Stimulated activated CD8-positive, alpha-beta memory T cell treated with anti-CD3 and anti-CD28 coated beads, Interleukin-7, amount 100 ng/mL, for 4 hours (primary cell): ENCODE results near the gene LEFTY2.
"Not testable (repeated sequence)": the region's sequence is repeated elsewhere in the genome, so short reads cannot be mapped to it uniquely, and the experiment has no call there.

Source experiments
- DNase-seq, 2 donors: peaks; one replicate each; pipeline ENCODE4 v3.0.0-alpha.2; 2020; ENCODE audit warnings: low read depth in 2 of 2

The LEFTY2 gene

DNA sequence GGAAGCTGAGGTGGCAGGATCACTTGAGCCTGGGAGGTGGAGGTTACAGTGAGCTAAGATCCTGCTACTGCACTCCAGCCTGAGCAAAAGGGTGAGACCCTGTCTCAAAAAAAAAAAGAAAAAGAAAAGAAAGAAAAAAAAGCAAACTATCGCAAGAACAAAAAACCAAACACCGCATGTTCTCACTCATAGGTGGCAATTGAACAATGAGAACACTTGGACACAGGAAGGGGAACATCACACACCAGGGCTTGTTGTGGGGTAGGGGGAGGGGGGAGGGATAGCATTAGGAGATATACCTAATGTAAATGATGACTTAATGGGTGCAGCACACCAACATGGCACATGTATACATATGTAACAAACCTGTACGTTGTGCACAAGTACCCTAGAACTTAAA lies 11.6 kb downstream of the LEFTY2 start:
- DNase-seq: not testable (repeated sequence)

DNA sequence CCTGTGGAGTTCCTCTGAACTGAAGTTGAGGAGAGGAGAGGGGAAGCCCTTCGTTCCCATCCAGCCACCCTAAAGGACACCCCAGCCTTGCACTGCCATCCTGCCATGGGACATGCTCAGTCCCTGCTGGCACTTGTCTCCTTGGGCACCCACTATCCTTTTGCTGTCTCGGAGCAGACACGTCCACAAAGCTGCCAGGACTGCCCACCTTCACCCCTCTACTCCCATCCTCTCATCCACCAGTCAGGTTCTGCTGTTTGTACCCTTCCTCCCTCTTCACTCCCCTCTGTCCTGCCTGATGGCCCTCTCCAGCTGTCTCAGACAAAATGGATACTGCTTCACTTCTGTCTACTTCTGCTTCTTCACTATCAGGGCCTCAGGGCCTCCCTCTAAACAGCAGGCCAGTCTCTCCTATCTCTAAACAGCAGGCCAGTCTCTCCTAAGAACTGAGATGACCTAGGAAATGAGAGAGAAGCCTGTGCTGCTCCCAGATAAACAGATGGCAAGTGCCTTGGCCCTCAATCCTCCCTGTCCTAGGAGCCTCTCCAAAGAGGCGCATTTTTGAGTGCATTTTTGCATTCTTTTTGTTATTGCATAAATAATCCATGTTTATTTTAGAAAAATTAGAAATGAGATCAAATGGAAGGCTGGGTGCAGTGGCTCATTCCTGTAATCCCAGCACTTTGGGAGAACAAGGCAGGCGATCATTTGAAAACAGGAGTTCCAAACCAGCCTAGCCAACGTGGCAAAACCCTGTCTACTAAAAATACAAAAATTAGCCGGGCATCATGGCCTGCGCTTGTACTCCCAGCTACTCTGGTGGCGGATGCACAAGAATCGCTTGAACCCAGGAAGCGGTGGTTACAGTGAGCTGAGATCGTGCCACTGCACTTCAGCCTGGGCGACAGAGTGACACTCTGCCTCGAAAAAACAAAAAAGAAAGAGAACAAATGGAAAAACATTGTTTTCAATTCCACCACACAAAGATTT lies 12.5 kb downstream of the LEFTY2 start:
- DNase-seq: no peak

DNA sequence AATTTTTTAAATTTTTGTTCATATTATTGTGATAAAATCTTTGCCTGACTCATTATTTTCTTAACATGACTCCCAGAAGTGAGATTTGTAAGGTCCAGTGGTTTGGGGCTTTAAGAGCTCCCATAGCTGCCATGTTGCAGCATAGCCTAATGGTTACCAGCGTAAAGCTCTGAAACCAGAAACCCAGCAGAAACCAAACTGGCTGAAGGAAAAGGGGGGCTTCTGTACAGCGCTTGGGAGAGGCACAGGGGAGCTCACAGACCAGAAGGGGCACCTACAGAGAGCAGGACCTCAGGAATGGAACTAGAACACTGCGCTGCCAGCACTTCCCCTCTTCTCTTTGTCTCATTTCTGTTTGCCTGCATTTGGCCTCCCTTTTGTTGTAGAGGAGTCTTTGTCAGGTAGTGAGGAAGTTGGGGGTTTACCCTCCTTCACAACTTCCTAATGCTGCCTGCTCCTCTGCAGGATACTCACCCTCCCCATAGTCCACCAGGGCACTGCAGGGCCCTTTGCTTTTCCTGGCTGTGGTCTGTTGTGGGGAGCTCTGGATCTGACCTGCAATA lies 14.4 kb downstream of the LEFTY2 start:
- DNase-seq: no peak

DNA sequence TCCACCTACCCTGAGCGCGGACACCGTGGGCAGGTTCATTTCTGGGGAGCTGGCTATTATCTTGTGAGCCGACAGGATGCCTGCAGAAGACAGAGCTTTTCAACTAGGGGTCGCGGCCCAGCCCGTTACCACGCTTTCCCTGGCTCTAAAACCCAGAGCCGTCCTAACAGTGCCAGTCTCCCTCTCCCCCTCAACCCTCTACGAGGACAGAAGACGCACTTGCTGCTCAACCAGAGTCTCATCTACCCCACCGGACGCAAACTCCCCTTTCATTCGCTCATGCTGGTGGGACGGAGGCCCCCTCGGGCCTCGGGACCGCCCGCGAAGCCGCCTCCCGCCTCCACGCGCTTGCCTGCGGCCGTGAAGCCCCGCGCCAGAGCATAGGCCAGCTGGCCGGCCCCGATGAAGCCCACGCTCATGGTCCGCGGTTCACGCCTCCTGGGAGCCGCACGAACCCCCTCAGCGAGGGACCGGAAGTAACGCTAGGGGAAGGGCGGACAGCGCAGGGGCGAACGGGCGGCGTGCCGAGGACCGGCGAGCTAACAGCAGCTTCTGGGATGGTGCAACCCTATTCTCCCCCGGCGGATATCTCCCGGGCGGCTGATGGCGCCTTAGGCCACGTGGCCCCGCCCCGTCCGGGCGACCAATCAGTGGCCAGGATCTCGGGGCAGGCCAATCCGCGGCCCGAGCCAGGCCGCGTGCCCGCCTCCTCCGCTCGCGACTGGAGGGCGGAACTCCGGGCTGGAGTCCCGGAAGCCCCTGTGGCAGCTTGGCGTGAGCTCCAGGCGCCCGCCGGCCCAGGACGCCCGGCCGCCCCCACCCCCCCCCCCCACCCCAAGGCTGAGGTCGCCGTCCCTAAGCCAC lies 17.1 kb downstream of the LEFTY2 start, which contains the start of gene PYCR2:
Gene PYCR2 (minus strand): TSS at position 559 of the 864 bp plus-strand sequence. CDS start 140 bp downstream, at position 419.
- DNase-seq: peak; percentile 79 to 91

DNA sequence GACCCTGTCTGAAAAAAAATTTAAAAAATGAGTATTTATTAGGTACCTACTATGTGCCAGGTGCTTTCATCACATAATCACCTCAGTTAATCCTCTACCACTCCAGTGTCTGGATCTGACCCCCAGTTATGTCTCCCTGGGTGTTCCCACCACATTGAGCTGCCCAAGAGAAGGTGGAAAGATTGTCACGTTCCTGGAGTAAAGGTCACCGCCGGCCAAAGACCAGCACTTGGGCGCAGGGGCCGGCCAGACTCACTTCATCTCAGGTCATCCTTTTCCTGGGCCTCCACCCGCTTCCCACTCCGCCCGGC lies 17.7 kb downstream of the LEFTY2 start:
- DNase-seq: no peak

DNA sequence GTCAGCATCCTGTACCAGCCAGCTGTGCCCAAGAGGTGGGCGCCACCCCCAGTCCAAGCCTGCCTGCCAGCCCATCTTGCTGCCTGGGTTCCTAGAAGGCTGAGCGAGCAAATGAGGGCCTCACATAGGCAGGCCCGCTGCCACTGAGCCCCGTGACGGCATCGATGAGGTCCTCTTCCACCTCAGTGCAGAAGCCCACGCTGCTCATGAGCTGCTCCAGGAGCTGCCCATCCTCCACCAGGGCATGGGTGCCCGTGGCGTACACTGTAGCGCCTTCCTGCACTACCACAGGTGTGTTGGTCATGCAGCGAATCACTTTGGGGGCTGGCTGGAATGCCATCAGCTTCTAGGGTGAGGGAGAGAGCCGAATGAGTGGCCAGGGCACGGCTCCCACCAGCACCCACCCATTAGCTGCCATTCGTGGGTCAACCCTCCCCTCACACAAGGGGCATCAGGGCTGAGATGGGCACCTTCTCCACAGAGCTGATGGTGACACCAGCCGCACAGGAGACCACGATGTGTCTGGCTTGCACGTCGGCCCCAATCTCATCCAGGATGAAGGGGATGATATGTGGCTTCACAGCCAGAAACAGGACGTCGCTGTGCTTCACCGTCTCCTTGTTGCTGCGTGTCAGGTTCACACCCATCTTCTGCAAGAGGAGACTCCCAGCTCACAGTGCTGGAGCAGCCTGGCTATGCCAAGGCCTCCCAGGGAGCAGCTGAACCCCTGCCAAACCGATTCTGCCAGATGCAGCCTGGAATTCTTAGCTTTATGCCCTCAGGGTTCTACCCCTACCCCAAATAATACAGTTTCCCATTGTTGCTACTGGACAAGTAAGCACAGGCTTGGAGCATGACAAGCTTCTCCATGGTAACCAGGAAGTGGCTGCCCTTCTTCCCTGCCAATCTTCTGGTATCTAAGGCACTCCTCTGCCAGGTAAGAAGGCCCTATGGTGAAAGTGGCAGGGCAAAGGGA lies 19.0 kb downstream of the LEFTY2 start:
- no peak for DNase-seq

DNA sequence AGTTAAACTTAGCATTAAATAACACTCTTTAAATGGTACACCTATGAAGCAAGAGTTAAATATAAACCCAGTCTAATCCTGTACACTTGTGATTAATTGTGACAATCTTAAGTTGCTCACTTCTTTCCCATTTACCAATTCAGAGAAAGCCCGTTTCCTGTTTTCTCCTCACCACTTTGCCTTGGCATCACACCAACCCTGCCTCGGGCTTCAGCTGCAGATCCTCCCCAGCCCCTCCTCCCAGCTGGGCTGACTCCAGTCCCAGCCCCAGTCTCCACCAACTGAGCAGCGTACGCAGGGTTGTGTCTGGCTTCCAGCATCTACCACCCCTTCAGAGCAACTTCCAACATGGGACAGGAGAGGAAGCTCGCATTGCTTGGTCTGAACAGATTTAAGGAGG lies 21.1 kb downstream of the LEFTY2 start:
- DNase-seq: no peak

DNA sequence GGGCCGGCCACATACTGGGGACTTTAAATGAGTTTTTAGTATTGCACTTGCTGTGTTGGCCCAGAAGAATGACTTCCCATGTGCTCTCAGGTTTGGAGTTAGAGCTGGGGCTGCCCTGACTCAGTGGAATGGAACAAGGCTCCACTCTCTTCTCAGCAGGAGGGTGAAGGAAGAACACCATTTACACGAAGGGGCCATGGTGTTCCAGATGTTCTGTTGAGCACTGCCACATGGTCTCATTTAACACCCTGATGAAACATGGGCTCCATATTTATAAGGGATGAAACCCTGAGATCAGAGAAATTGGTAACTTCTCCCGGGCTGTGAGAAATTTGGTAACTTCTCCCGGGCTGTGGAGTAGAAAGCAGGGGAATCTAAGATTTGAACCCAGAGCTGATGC lies 22.7 kb downstream of the LEFTY2 start:
- DNase-seq: no peak

DNA sequence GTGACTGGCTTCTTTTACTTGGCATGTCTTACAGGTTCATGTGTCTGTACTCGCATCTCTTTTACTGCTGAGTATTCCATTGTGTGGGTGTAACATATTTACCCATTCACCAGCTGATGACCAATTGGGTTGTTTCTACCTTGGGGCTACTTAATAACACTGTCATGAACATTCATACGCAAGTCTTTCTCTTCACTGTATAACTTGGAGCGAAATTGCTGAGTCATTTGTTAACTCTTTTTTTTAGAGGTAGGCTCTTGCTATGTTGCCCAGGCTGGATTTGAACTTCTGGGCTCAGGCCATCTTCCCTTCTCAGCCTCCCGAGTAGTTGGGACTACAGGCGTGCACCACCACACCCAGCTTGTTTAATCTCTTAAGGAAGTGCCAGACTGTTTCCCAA lies 23.5 kb downstream of the LEFTY2 start:
- no peak for DNase-seq

DNA sequence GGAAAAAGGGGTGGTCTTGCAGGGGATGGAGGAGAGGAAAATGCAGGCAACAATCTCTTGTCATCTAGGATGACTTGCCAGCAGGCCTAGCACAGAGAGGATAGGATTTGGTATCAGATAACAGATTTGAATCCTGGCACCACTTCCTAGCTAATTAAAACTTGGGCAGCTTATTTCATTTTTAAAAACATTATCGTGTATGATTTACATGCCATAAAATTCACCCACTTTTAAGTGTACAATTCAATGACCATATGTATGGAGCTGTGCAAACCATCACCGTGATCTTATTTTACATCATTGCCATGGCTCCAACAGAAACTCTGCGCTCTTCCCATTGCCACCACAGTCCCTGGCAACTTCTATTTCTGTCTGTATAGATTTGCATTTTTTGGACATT lies 23.9 kb downstream of the LEFTY2 start:
- no peak for DNase-seq

DNA sequence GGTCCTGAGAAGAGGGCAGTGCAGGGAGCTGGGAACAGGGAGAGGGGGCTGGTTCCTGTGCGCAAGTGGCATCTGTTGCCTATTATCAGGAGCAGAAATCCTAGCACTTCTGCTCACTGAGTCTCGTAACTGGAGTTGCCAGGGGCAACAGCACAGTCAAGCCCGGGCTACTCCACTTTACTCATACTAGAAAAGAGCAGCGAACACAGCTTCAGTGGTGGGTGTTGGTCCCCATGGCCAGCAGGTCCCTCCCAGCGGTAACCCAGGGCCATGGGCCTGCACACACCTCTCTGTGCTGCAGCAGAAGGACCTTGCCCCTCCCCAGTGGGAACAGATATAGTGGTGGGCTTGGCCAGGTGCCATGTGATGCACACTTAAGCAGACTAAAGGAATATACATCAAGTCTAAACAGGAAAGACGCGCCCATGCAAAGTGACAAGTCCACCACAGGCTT lies 25.5 kb downstream of the LEFTY2 start:
- DNase-seq: no peak

DNA sequence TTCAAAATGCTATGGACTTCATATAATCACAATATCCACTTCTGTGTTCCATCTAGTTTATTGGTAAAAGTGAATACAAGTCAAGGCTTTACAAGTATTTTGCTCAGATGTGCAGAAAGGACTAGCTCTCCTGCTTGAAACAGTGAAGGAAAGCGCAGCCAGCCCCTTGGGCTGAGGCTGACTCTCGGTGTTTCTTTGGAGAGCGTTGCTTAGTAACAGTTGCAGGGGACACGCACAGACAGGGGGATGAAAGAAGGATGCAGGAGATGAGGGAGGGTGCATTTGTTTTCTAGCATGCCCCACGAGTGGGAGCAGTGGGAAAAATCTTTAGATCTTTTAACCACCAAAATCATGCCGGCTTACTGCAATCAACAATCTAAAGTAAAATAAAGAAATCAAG lies 26.1 kb downstream of the LEFTY2 start:
- no peak for DNase-seq

DNA sequence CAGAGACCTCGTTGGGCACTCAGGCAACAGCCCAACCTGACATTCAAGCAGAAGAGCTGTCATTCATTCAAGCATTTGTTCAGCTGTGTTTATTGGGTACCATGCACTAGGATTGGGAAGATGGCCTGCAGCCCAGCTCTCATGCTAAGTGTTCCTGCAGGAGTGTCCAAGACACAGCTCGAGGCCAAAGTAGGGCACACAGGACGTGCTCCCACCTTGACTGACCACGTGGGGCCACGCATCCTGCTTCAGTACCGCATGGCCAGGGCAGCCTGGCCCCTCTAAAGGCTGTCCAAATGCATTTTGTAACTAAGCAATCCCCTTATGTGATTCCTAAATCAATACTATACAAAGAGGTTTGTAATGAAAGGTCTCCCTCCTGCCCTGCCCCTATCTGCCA lies 26.6 kb downstream of the LEFTY2 start:
- no peak for DNase-seq

DNA sequence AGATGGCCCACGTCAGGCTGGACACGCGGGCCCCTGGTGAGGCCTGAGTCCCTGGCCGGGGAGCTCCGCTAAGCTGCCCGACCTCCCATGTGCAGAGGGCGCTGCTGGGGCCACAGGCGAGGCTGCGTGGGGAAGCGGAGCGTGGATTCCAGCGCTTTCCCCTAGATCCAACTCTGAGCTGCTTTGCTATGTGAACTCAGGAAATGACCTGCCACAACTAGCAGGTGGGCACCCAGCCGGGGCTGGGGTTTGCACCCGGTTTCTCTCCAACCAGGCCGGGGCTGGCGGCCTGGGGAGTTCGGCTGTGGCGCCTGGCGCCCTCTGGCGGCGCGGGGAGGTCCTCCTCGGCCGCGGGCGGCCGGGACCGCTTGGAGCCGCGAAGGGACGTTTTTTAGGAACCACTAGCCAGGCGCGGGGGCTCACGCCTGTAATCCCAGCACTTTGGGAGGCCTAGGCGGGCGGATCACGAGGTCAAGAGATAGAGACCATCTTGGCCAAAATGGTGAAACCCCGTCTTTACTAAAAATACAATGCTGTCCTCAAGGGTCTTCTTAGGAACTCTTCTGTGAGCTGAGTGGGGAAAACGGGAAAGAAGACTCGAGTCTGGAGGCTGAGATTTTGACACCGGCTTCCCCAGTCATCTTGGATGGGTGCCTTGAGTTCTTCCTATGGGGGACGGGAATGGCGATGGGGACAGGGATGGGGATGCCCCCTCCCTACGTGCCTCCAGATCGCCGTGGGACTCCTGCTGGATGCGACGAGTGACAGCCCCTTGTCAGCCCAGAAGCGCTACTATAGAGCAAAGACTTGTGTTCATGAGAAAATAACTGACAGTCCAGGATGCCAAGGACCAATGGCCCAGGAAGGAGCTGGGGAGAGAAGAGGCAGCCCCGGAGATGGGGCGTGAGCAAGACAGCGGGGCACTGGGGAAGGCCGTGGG lies 29.6 kb downstream of the LEFTY2 start:
- DNase-seq: peak in 1 of 2 donors; percentile 54

DNA sequence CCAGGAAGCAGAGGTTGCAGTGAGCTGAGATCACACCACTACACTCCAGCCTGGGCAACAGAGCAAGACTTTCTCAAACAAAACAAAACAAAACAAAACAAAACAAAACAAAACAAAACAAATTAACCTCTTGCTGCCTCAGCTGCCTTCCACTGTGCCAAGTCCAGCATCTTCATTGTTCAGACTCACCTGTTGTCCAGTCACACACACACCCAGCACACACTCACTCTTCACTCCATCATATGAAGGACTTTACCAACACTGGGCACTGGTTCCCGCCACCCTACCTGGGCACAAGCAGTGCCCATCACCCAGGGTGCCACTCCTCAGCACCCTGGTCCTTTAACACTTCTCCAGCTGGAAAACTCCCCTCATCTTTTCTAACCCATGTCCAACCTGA lies 31.5 kb downstream of the LEFTY2 start:
- DNase-seq: no peak

DNA sequence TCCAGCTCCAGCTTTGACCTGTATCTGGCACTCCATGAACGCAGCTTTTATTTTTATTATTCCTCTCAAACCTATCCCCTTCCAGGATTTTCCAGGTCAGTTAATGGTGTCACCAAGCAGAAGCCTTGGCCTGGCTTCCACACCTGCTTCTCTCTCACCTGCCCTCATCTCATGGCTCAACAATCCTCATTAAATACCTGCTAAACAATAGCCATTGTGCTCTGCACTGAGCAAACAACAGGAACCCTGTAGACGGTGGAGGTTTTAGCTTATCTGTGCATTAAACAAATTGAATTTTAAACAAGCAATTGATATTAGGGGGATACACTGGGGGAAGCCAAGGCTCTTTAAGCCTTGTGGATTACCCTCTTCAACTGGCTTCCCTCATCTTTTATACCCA lies 32.2 kb downstream of the LEFTY2 start:
- DNase-seq: no peak

DNA sequence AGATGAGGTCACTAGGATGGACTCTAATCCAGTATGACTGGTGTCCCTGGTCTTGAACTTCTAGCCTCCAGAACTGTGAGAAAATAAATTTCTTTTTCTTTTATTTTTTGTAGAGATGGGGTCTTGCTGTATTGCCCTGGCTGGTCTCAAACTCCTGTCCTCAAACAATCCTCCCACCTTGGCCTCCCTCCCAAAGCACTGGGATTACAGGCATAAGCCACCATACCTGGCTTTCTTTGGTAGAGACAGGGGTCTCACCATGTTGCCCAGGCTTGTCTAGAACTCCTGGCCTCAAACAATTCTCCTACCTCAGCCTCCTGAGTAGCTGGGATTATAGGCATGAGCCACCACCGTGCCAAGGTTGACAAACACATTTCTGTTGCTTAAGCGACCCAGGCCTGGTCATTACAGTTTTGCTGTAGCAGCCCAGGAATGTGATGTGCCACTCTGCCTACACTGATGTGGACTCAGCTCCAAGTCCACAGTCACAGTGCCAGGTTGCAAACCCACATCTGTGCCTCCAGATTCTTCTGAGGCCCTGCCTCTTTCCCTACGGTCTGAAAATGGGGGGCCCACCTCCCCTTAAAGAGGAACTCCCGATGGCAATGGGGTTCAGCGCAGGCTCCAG lies 32.9 kb downstream of the LEFTY2 start:
- DNase-seq: no peak

DNA sequence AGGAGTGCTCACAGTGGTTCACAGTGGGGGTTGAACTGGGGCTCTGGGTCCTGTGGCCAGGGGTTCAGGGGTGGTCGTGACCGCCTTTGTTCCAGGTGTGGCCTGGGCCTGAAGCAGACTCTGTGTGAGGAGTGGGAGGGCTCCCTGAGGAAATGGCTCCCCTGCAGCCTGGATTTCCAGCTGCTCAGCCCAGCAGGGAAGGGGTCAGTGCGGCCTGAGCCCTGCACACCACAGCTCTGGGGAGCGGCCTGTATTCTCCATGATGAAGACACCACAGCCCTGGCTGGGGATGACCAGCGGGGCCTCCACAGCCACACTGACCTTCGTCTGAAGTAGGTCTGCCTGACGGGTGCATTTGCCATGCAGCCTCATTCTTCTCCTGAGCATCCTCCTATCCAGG lies 33.7 kb downstream of the LEFTY2 start:
- DNase-seq: no peak

DNA sequence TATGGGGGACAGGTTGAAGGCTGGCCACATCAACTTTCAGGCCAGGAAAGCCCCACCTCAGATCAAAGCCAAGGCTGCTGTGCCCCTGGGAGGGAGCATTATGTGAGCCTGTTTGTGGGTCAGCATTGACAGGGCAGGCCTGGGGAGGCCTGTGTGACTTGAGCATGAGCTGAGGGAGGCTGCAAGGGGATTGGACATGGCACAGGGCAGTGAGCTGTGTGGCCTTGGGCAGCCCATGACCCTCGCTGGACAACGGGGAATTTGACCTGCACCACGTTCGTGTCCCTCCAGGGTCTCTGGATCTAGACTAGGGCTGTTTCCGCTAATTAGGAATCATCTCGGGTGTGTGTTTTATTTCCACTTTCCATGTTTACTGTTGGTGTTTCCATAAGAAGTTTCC lies 34.6 kb downstream of the LEFTY2 start:
- DNase-seq: no peak

DNA sequence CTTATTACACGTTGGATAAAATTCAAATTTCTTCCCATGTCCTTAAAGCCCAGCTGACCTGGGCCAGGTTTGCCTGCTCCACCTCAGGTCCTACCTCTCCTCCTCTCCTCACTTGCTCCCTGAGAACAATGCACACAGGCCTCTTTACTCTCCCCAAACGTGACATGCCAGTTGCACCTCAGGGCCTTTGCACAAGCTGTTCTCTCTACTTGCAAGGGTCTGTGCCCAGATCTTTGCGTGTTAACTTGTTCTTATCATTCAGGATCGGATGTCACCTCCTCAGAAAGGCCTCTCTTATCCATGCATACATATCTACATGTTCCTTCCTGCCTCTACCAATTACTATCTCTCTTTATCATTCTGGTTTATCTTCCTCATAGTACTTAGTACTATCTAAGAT lies 37.4 kb downstream of the LEFTY2 start:
- DNase-seq: no peak
